CD1c-positive myeloid dendritic cell (primary cell): ENCODE data around the gene DENND1C.

Source experiments
- DNase-seq: peaks from one replicate; pipeline ENCODE4 v3.0.0-alpha.2; 2016; ENCODE audit errors: extremely low spot score

DENND1C gene

DNA sequence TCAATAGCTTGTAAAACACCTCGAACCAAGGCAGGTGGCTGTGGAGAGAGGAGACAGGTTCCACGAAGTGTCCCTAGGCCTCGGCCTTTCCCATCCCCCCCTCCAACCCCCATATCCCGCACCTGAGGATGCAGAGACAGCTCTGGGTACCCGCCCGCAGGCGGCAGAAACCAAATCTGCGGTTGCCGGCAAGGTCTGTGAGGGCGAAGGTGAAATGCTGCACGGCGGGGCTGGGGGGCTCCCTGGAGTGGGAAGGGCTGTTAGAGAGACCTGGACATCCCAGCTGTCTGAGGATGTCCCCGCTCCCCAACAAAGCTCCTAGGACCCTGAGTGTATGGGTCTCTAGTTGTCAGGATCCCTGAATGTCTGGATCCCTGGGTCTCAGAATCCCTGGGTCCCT is 2.8 kb downstream of the DENND1C start:
- DNase-seq = no peak

DNA sequence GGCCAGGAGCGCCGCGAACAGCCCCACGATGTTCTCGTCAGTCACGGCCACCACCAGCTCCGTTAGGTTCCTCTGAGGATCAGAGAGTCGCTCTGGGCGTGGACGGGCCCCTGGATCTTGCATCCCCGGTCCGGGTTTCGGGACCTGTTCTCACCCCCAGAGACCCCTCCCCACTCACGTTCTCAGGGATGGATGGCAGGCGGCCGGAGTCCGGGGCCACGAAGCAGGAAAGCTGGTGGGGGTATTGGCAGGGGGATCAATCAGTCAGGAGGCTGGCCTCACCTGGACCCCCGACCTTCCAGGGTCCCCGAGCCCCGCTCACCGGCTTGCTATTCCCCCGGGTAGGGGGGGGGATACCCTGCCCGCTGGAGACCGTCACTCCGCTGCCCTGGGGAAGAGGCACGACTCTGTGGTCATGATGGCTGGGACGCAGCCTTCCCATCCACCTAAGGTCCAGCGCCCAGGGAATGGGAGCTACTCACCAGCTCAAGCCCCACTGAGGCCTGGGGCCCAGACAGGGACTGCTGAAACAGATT is 4.6 kb downstream of the DENND1C start:
- DNase-seq = no peak

- DNase-seq = peak; percentile 52
These were observed 5.3 kb downstream of the DENND1C start for GRCh38 chr19:6476155-6476895.

- DNase-seq = no peak
These were observed 6.1 kb downstream of the DENND1C start for GRCh38 chr19:6475321-6476108.

- DNase-seq = no peak
These were observed 7.9 kb downstream of the DENND1C start for GRCh38 chr19:6473647-6474046.

DNA sequence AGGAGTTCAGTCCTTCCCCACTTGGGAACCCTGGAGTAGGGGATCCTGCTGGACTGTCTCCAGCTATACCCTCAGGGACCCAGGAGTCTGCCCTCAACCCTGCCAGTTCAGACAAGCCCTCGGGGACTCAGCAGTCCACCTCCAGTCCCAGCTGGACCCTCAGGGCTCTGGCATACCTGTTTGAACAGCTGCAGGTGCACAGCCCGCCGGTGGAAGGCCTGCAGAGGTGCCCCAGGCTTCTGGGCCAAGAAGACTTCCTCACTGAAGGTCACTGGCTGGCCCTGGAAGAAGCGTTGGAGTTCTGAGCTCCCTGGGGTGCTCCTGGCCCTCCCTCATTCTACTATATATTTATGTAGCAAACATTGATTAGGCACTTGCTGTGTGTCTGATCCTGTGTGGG is 8.9 kb downstream of the DENND1C start:
- DNase-seq = no peak

DNA sequence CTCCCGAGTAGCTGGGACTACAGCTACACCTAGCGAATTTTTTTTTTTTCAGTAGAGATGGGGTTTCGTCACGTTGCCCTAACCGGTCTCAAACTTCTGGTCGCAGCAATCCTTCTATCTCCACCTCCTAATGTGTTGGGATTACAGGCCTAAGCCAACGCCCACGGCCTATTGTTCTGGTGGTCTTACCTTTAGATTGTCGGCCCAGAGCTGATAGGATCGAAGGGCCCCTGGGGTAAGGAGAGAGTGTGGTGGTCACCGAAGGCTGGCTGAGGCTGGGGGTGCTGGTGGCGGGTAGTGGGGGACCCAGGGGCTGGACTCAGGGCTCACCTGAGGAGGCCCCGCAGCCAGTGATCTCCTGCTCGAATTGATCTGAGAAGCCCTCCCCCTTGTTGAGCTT is 10.5 kb downstream of the DENND1C start:
- DNase-seq = no peak

DNA sequence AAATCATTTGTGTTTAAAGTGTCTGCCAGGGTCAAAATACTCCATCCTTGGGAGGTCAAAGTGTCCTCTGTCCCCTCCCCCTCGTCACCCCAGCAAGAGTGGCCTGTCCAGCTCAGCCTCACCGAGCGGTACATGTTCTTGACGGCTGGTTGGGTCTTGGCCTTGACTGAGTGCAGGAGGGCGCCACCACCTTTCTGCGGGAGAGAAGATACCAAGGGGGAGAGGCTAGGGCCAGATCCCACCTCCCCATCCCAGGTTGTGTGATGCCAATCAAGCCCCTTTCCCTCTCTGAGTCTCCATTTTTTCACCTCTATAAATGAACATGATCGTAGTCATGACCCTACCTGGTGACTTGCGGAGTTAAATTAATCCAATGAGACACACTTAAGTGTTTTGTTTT is 11.4 kb downstream of the DENND1C start:
- DNase-seq = no peak

- DNase-seq = no peak
These were observed 14.2 kb downstream of the DENND1C start for GRCh38 chr19:6467384-6467783.

- no peak for DNase-seq
These were observed 14.9 kb downstream of the DENND1C start for GRCh38 chr19:6466526-6467248.

DNA sequence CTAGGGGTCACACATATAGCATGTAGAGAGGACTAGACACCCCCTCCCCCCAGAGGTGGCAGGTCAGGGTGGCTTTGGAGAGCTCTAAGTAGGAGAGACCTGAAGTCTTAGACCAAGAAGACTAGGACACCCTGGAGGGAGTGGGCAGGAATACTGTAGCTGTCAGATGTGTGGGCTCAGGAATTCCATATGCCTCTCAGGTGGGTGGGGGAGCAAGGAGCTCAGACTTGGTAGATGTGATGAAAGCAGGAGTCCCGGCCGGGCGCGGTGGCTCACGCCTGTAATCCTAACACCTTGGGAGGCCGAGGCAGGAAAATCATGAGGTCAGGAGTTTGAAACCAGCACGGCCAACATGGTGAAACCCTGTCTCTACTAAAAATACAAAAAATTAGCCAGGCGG is 15.9 kb downstream of the DENND1C start:
- no peak for DNase-seq

GRCh38 chr19:6465006-6465405 is 16.6 kb downstream of the DENND1C start:
- no peak for DNase-seq

DNA sequence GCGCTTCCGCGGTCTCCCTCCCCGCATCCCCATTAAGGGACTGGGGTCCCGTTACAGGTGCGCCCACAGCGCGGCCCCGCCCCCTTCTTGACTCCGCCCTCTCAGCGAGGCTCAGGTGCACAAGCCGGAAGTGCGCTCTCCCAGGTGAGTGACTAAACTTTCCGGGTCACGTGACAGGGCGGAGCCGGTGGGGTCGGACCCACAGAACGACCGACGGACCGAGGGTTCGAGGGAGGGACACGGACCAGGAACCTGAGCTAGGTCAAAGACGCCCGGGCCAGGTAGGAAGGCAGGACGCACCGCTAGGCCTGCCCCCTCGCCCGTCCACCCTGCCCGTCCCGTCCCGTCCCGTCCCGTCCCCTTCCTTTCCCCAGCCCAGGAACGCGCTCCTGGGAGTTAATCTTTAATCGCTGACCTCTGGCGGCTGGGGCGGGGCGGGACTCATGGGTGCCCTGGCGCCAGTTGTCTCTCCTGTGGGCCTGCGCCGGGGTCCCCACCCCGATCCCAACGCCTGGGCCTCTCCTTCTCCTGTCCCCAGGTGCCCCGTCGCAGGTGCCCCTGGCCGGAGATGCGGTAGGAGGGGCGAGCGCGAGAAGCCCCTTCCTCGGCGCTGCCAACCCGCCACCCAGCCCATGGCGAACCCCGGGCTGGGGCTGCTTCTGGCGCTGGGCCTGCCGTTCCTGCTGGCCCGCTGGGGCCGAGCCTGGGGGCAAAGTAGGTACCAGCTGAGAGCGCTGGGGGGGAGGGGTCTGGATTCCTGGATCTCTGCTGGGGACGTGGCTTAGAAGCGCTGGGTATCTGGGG is 17.3 kb downstream of the DENND1C start, which contains the start of gene CRB3:
Gene CRB3 (plus strand): TSS at position 202 of the 804 bp plus-strand sequence. CDS start 431 bp downstream, at position 633.
- DNase-seq = no peak

DNA sequence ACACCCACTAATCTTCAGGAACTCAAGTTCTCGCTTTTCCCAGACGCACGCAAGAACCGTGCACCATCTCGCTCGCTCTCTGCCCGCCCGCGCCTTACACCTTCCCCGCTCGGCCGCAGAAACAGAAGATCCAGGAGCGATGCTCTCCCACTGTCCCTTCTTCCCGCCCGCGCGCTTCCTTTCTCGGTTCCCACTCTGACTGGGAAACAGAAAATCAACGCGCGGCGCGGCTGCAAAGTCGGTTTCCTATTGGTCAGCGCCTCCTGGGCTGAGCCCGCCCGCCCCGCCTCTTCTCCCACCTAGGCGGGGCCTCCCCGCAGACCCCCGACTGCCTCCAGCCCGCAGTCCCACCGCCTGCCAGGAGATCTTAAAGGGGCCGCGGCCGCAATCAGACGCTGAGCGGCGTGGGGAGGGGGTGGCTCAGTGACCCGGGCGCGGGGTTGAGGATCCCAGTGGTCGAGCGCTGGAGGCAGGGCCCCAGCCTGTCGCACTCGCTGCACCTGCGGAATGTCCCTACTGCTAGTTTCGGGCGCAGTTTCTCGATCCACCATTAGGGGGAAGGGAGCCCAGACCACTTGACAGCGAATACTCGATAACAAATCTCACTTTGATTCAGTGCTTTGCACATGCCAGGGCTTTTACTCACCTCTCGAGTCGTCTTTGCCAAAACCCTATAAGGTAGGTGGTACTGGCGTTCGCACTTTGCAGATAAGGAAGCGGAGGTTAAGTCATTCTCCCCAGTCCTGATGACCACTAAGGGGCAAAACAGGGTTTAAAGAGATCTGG is 21.3 kb downstream of the DENND1C start:
- peak; percentile 95 for DNase-seq

DNA sequence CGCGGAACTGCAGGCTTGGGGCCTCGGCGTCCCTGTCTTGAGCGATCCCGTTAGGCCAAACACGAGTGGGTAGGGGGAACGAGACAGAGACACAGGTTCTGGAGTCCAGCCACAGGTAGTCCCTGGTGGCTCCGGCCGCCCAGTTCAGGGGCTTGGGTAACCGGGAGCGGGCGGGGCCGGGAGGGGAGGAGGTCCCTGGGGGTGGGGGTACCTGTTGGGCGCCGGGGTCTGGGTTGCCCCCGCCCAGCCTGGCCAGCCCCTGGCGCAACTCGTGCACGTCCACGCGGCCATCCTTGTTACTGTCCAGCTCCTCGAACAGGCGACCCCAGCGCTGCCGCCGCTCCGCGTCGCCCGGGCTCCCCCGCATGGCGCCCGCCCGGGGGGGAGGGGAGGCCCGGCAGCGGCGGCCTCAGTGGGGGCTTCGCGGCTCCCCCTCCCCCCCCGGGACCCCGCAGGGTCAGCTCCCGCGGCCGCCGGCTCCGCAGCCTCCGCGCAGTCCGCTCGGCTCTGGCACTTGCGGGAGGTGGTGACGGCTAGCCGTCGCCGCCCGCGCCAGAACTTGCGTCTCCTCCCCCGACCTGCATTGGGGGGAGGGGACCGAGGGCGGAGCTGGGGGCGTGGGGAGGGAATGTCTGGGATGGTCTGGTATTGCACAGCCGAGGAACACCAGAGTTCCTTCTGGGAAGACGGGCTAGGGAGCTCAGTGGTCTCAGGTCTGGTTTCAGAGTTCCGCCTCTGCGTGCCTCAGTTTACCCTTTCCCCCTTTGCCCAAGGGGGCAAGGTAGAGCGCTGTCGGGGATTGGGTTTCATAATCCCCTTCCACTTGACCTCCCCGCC is 22.1 kb downstream of the DENND1C start, which contains the start of gene SLC25A23:
Gene SLC25A23 (minus strand): TSS at position 531 of the 837 bp plus-strand sequence. CDS start 164 bp downstream, at position 367.
- DNase-seq = peak; percentile 30

DNA sequence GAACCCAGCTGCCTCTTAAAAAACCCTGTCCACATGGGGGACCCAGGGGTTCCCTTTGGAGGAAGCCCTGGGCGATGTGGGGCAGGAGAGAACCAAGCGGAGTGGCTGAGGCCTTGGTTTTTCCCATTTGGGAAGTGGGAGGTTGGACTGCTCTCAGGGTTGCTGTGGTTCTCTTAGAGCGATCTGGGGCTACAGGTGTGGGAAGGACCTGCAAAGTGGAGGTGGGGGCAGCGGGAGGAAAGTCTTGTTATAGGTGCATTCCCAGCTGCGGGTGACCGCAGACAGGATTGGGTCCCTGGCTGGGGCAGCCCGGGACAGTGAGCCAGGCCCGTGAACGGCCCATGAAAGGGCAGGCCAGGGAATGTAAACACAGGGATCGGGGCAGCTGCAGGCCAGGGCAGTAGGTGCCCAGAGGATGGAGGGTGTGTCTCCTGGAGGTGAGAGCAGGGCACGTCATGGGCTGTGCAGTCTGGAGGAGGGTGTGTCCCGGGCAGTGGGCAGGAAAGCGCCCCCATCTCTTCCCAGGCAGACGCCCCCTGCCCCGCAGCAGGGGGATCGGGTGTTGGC is 22.8 kb downstream of the DENND1C start:
- no peak for DNase-seq

DNA sequence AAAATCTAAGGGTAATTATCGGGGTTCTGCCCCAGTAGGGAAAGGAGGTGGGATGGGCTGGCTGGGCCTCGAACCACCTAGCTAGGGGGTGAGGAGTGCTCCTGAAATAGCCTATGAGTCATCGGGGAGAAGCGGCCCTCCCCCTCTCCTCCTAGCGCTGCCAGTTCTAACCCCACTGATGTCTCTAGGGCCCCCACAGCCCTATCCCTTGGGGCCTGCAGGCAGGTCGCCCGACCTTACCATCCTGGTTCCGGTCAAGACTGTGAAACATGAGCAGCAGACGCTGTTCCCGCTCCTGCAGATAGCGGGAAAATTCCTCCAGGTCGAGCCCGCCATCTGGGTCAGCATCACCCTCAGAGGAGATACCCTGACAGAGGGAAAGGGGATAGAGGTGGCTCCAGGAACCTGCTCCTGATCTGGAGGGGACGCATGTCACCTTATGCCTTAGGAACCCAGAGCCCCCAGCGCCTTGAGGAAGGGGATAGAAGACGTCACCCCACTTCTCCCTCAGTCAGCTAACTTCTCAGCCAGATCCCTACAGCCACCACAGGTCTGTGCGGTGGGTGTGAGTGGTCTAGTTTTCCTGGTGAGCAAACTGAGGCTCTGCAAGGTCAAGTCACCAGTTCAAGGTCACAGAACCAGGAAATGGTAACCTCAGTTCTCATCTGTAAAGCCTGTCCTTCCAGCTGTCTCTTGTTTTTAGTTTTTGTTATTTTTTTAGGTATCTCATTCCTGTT is 23.5 kb downstream of the DENND1C start:
- no peak for DNase-seq

DNA sequence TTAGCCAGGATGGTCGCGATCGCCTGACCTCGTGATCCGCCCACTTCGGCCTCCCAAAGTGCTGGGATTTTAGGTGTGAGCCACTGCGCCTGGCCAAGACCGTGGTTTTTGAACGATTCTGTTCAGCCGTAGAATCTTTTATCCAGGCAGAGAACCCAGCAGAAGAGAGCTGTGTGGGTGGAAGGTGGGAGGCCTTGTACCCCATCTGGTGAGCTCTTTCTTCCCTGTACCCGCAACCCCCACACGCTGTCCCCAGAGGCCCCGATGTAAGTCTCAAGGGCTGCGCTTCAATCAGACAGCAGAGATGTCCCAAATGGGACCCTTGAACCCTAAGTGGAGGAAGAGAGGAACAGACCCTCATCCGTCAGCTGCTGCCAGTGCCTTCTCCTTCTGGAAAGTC is 25.7 kb downstream of the DENND1C start:
- no peak for DNase-seq
